Nephron progenitor cell (in vitro differentiated cells): ENCODE measurements around the gene RNF223.

Source experiments
- DNase-seq: peaks from one replicate; pipeline ENCODE4 v3.0.0; 2021
- H3K27ac Mint-ChIP-seq: 2 replicates; pipeline ENCODE4 v1.8.0; 2021; ENCODE audit warnings: mild to moderate bottlenecking, moderate library complexity, mixed read lengths
- H3K27me3 Mint-ChIP-seq: 2 replicates; pipeline ENCODE4 v1.8.0; 2021; ENCODE audit warnings: mild to moderate bottlenecking, low read depth, mixed read lengths; ENCODE audit not compliant: poor library complexity
- H3K36me3 Mint-ChIP-seq: 2 replicates; pipeline ENCODE4 v1.8.0; 2021; ENCODE audit warnings: low read depth, mixed read lengths
- H3K4me1 Mint-ChIP-seq: 2 replicates; pipeline ENCODE4 v1.8.0; 2021; ENCODE audit warnings: mixed read lengths
- H3K4me3 Mint-ChIP-seq: 2 replicates; pipeline ENCODE4 v1.8.0; 2021; ENCODE audit warnings: mild to moderate bottlenecking, moderate library complexity, mixed read lengths
- H3K9me3 Mint-ChIP-seq: 2 replicates; pipeline ENCODE4 v1.8.0; 2021; ENCODE audit warnings: mild to moderate bottlenecking, moderate library complexity, mixed read lengths
- TF ChIP-seq, protein P1 (sequence below): fragments of 200-600 bp; sonication (generic); IDR thresholded peaks from 2 replicates; pipeline ENCODE4 v1.5.0; 2021; ENCODE audit warnings: antibody characterized with exemption

RNF223 gene

DNA sequence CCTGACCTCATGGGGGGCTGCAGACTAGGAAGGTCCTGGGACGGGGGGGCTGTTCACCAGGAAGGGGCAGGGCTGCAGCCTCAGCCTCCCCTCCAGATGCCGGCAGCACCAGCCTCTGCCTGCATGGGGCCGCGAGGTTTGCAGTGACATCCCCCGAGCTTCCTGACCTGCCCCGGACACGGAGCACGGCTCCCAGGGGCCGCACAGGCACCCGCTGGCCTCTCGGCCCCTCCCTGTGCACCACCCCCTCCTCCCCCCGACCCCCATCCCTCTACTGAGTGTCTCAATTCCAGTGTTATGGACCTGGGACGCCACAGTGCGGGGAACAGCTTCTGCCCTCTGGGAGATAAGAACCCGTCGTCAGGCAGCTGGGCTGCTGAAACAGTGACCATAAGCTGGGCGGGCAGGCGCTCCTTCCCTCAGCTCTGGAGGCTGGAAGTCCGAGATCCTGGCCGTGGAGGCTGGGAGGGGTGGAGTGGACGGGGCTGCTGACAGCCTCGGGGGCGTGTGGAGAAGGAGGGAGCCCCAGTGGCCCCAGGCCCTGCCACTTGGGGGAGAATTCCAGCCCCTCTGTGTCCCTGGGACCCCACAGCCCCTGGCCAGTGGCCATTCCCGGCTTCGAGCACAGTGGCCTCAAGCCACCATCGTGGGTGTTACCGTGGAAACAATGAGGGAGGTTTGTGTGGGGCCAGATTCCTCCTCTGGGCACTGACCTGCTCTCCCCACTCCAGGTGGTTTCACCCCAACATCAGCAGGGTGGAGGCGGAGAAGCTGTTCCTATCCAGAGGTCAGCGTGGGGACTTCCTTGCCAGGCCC lies 11.6 kb downstream of the RNF223 start:
- no peak for DNase-seq
- Mint-ChIP-seq H3K27ac (no peak overlapping the region), H3K27me3 (peaks cover 71% of the 10 kb centered on the region), H3K4me3 (no peak overlapping the region), H3K4me1 (peaks cover 21% of the 10 kb centered on the region), H3K9me3 (no peaks in the 10 kb centered on the region), H3K36me3 (no peaks in the 10 kb centered on the region)
- TF ChIP-seq, protein P1, sequence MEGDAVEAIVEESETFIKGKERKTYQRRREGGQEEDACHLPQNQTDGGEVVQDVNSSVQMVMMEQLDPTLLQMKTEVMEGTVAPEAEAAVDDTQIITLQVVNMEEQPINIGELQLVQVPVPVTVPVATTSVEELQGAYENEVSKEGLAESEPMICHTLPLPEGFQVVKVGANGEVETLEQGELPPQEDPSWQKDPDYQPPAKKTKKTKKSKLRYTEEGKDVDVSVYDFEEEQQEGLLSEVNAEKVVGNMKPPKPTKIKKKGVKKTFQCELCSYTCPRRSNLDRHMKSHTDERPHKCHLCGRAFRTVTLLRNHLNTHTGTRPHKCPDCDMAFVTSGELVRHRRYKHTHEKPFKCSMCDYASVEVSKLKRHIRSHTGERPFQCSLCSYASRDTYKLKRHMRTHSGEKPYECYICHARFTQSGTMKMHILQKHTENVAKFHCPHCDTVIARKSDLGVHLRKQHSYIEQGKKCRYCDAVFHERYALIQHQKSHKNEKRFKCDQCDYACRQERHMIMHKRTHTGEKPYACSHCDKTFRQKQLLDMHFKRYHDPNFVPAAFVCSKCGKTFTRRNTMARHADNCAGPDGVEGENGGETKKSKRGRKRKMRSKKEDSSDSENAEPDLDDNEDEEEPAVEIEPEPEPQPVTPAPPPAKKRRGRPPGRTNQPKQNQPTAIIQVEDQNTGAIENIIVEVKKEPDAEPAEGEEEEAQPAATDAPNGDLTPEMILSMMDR = no peak

DNA sequence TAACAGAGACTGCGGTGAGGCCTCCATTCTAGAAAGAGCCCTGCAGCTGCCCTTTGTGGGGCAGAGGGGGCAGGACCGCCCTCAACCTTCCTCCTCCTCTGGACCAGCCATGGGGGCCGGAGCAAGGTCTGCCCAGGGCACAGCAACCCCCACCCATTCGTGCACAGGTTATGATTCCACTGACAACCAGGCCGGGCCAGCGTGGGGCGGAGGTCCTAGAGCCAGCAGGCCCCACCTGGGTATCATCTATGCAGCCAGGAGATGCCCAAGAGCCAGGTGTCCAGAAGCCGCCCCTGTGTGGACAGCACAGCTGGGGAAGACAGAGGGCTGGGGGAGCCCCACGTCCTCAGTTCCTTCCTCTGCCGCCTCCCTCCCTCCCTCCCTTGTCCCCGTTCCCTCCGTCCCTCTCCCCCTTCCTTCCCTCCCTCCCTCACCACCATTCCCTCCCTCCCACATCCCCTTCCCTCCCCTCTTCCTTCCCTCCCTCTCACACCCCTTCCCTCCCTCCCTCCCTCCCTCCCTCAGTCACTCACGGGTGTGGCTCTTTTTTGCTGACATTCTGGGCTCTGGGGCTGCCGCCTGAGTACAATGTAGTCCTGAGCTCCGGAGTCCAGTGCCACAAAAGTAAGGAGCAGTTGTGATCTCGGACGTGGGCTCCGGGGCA lies 12.3 kb downstream of the RNF223 start:
- peaks cover 72% of the 10 kb centered on the region for H3K27me3 Mint-ChIP-seq
- no peaks in the 10 kb centered on the region for H3K9me3 Mint-ChIP-seq
- H3K4me3 Mint-ChIP-seq = no peak overlapping the region
- no peaks in the 10 kb centered on the region for H3K36me3 Mint-ChIP-seq
- peaks cover 21% of the 10 kb centered on the region for H3K4me1 Mint-ChIP-seq
- DNase-seq = no peak
- TF ChIP-seq, protein P1 = no peak
- no peak overlapping the region for H3K27ac Mint-ChIP-seq

DNA sequence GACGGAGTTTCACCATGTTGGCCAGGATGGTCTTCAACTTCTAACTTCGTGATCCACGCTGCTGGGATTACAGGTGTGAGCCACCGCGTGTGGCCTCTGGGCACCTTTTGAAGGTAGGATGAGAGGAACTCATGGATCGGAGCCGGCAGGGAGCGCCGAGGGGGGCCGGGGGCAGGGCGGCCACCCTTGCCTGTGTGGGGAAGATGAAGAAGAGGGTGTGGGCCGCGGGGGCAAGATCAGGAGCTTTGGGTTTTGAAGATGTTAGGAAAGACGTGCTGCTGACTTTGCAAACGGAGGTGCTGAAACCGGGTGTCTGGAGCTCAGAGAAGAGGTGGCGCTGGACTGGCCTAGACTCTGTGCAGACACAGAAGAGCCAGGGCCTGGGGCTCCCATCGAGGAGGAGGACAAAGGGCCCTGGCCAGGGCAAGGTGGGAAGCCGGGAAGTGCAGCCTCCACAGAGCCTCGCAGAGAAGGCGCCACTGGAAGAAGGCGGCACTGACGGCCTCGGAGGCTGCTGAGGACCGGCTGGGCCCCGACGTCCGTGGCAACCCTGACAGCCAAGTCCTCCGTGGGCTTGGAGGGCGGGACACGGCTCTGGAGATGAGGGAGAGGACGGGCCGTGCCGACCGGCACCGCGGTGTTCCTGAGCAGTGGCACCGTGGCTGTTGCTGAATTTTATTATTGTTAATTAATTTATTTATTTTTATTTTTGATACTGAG lies 13.7 kb downstream of the RNF223 start:
- Mint-ChIP-seq H3K27ac (no peak overlapping the region), H3K27me3 (peaks cover 63% of the 10 kb centered on the region), H3K9me3 (no peaks in the 10 kb centered on the region), H3K4me3 (peak overlapping the region; percentile 45), H3K4me1 (peaks cover 19% of the 10 kb centered on the region), H3K36me3 (peaks cover 3% of the 10 kb centered on the region)
- DNase-seq = no peak
- TF ChIP-seq, protein P1 = no peak

DNA sequence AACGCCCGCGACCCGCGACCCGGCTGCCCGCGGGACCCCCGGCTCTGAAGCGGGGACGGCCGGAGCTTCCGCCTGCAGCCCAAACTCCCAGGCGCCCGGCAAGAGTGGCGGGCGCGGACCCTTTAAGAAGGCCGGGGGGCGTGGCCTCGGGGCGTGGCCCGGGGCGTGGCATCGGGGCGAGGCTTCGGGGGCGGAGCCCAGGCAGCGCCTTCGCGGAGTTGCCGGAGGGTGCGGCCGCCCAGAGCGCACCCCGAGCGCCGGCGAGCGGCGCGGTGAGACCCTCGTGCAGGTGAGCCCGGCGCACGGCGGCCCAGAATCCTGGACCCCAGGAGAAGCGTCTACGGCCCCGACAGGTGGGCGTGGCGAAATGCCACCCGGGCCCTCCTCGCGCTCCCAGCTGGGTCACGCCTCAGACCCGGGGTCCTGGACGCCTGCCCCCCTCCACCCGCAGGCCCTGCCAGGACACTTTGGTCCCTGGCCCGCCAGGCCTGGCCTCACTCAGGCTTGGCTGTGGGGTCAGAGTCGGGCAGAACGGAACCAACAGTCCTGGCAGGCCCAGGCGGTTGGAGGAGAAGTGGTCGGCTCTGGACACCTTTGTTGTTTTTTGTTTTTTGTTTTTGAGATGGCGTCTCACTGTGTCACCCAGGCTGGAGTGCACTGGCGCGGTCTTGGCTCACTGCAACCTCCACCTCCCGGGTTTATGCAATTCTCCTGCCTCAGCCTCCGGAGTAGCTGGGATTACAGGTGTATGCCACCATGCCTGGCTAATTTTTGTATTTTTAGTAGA lies 14.4 kb downstream of the RNF223 start:
- TF ChIP-seq, protein P1 = no peak
- Mint-ChIP-seq H3K27me3 (peaks cover 59% of the 10 kb centered on the region), H3K9me3 (no peaks in the 10 kb centered on the region), H3K36me3 (peaks cover 3% of the 10 kb centered on the region), H3K27ac (no peak overlapping the region), H3K4me3 (peak overlapping the region; percentile 45), H3K4me1 (peaks cover 18% of the 10 kb centered on the region)
- peak; percentile 90 for DNase-seq

DNA sequence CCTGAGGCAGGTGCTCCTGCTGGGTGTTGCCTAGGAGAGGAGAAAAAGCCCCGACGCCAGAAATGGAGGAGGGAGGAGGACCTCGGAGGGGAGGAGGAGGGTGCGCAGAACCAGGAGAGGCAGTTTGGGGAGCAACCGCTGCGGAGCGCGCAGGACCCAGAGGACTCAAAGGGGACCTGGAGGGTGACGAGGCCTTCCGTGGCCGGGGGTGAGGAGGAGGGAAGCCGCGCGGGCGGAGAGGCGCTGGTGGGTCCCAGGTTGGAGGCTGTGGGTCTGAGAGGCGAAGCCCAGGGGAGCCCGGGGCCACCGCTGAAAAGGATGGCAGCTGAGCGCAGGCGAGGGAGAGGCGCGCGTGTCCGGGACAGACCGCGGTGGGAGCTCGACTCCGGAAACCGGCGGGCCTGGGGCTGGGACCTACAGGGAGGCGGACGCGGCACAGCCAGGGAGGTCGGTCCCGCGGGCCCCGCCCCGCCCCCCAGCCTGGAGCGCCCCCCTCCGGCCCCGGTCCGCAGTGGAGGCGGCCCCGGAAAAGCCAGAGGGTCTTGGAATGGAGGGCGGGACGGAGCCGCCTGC lies 15.1 kb downstream of the RNF223 start:
- H3K27me3 Mint-ChIP-seq = peaks cover 59% of the 10 kb centered on the region
- peaks cover 3% of the 10 kb centered on the region for H3K36me3 Mint-ChIP-seq
- H3K4me3 Mint-ChIP-seq = peak overlapping the region; percentile 79
- DNase-seq = no peak
- peaks cover 19% of the 10 kb centered on the region for H3K4me1 Mint-ChIP-seq
- H3K27ac Mint-ChIP-seq = no peak overlapping the region
- no peaks in the 10 kb centered on the region for H3K9me3 Mint-ChIP-seq
- TF ChIP-seq, protein P1 = peak; percentile 39
